Measurements from ENCODE around the gene ATXN7L2. TPM values are rescaled to one million over a fixed set of nuclear protein-coding genes. Genes with fewer than 3 reads are reported as not detected.

Gene ATXN7L2
- total and polyA plus RNA-seq, 7 donors: 4.4 to 14.1 (median 5.2) TPM

- TF ChIP-seq, protein P1, sequence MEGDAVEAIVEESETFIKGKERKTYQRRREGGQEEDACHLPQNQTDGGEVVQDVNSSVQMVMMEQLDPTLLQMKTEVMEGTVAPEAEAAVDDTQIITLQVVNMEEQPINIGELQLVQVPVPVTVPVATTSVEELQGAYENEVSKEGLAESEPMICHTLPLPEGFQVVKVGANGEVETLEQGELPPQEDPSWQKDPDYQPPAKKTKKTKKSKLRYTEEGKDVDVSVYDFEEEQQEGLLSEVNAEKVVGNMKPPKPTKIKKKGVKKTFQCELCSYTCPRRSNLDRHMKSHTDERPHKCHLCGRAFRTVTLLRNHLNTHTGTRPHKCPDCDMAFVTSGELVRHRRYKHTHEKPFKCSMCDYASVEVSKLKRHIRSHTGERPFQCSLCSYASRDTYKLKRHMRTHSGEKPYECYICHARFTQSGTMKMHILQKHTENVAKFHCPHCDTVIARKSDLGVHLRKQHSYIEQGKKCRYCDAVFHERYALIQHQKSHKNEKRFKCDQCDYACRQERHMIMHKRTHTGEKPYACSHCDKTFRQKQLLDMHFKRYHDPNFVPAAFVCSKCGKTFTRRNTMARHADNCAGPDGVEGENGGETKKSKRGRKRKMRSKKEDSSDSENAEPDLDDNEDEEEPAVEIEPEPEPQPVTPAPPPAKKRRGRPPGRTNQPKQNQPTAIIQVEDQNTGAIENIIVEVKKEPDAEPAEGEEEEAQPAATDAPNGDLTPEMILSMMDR (IDR thresholded peaks at IDR 0.05): no peak
- H3K27ac ChIP-seq: no peak overlapping the region
- no peaks in the 10 kb centered on the region for H3K27me3 ChIP-seq (ENCODE audit: insufficient read depth in 3 of 3, low read length in 2 of 3)
- ATAC-seq (no peak), DNase-seq (no peak)
- intact Hi-C loops (cut with DNase I): no loop called here
- H3K4me1 ChIP-seq: no peaks in the 10 kb centered on the region
- WGBS, 3 donors: 87 to 92% (median 89%) methylated on average over 4 of the region's 4 CpGs
- no peak overlapping the region for H3K4me3 ChIP-seq
- no peaks in the 10 kb centered on the region for H3K9me3 ChIP-seq
- no peaks in the 10 kb centered on the region for H3K36me3 ChIP-seq (ENCODE audit: insufficient read depth in 1 of 2, low read depth in 1 of 2)
Observed at GRCh38 chr1:109457819-109458218, 25.9 kb upstream of the ATXN7L2 start.

GRCh38 chr1:109466125-109466451, 17.6 kb upstream of the ATXN7L2 start:
- intact Hi-C loops (cut with DNase I): loop anchor here in 1 of 2 donors (5.0 kb wide), 1 partner anchor 39 kb away; the partner anchor contains the start of gene PSMA5
- H3K36me3 ChIP-seq (ENCODE audit: insufficient read depth in 1 of 2, low read depth in 1 of 2): no peaks in the 10 kb centered on the region
- H3K4me3 ChIP-seq: peak overlapping the region; percentile 87
- WGBS, 3 donors: 2 to 4% (median 2%) methylated on average over 23 to 24 of the region's 24 CpGs
- peak in 1 of 2 donors; percentile 84 for DNase-seq
- ATAC-seq: no peak
- H3K27ac ChIP-seq: peak overlapping the region; percentile 97
- H3K4me1 ChIP-seq: peaks cover 33% of the 10 kb centered on the region
- TF ChIP-seq, protein P1 (IDR thresholded peaks at IDR 0.05): no peak
- no peaks in the 10 kb centered on the region for H3K9me3 ChIP-seq
- no peaks in the 10 kb centered on the region for H3K27me3 ChIP-seq (ENCODE audit: insufficient read depth in 3 of 3, low read length in 2 of 3)

DNA sequence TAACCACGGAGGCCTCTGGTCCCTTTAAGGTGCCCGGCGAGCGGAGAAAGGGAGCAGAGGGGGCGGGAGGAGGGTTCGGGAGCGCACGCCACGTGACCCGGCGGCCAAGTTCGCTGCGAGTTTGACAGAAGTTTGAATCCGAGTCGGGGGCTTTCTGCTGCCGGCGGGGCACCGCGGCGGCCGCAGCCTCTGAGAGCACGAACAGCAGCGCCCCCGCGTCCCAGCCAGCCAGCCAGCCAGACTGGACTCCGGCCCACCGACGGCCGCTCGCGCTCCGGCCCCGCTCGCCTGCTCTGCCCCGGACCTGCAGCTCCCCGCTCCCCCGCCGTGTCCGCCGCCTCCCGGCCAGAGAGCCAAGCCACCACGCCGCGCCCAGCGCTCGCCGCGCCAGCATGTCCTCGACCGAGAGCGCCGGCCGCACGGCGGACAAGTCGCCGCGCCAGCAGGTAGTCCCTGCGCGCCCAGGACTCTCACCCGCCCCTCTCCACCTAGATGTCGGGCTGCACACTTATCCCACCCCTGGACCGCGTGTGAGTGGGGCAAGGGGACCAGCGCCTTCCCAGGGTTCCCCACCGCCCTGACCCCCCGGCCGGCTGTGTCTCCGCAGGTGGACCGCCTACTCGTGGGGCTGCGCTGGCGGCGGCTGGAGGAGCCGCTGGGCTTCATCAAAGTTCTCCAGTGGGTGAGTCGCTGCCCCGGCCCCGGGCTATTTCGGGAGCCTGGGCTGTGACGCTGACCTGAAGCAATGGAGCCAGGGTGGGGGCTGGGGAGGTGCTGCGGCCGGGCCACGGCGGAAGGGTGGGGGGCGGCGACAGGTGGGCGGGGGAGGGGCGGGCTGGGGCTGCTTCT, 17.0 kb upstream of the ATXN7L2 start, which contains the start of gene SYPL2:
SYPL2 (plus strand) TSS at position 95 of the 849 bp plus-strand sequence; CDS start at position 393, 298 bp downstream.
- peak; percentile 85 to 89 (median 88) for ATAC-seq

DNA sequence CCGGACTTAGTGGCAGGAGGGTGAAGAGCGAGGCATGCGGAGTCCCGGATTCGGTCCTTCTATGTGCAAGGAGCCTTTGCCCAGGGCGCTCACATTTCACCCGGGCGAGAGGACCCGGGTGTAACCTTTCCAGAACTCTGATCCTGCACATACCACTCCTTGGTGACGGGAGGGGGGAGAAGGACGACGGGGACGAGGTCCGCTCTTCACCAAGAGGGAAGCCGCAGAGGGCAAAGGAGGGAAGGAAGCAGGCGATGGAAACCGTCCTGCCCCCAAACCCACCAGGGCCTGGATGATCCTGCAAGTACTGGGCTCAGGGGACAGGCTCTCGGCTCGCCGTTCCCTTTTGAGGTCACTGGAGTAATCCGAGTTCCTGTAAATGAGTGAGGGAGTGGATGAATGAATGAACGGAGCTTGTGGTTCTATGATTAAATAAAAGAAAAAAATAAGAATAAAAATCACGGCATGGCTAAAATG, 16.4 kb upstream of the ATXN7L2 start:
- intact Hi-C loops (cut with DNase I): loop anchor here in 1 of 2 donors (5.0 kb wide), 1 partner anchor 40 kb away; the partner anchor contains the start of gene PSMA5
- DNase-seq (no peak), ATAC-seq (peak; percentile 81 to 86 (median 82))
- Histone ChIP-seq H3K4me3 (peak overlapping the region; percentile 87), H3K27ac (peak overlapping the region; percentile 97), H3K27me3 (ENCODE audit: insufficient read depth in 3 of 3, low read length in 2 of 3) (no peaks in the 10 kb centered on the region), H3K4me1 (peaks cover 37% of the 10 kb centered on the region), H3K9me3 (no peaks in the 10 kb centered on the region), H3K36me3 (ENCODE audit: insufficient read depth in 1 of 2, low read depth in 1 of 2) (no peaks in the 10 kb centered on the region)
- TF ChIP-seq, protein P1 (IDR thresholded peaks at IDR 0.05): no peak
- WGBS, 3 donors: 3 to 12% (median 5%) methylated on average over 21 to 23 of the region's 23 CpGs

More for the DNA sequence above, 17.0 kb upstream of the ATXN7L2 start, which contains the start of gene SYPL2:
- 0% methylated on average over 52 to 88 of the region's 88 CpGs for WGBS, 3 donors
- no peaks in the 10 kb centered on the region for H3K36me3 ChIP-seq (ENCODE audit: insufficient read depth in 1 of 2, low read depth in 1 of 2)
- peak within 1 kb of the TSS; percentile 87 for H3K4me3 ChIP-seq
- DNase-seq: peak; percentile 86 to 95
- H3K27me3 ChIP-seq (ENCODE audit: insufficient read depth in 3 of 3, low read length in 2 of 3): no peaks in the 10 kb centered on the region
- peaks cover 33% of the 10 kb centered on the region for H3K4me1 ChIP-seq
- TF ChIP-seq, protein P1 (IDR thresholded peaks at IDR 0.05): no peak
- H3K9me3 ChIP-seq: no peaks in the 10 kb centered on the region
- H3K27ac ChIP-seq: peak within 1 kb of the TSS; percentile 97
- intact Hi-C loops (cut with DNase I): loop anchor here in 1 of 2 donors (5.0 kb wide), 1 partner anchor 39 kb away; the partner anchor contains the start of gene PSMA5

Data from psoas muscle (tissue), 8 donors.